BE2C (cell line): Measurements from ENCODE around the gene PRTG.

Source experiments
- DNase-seq: peaks from one replicate; pipeline ENCODE4 v3.0.0-alpha.2; 2020
- H3K27me3 ChIP-seq: fragments of 250-450 bp; sonication (Bioruptor Pico); 2 replicates; pipeline ENCODE4 v1.5.1; 2020; ENCODE audit warnings: mild to moderate bottlenecking
- H3K36me3 ChIP-seq: fragments of 250-450 bp; sonication (Bioruptor Pico); 2 replicates; pipeline ENCODE4 v1.5.1; 2020; ENCODE audit warnings: mild to moderate bottlenecking
- H3K4me1 ChIP-seq: fragments of 250-450 bp; sonication (Bioruptor Pico); 2 replicates; pipeline ENCODE4 v1.5.1; 2020
- H3K4me3 ChIP-seq: 2 replicates; pipeline ENCODE4 v1.5.1; 2011; ENCODE audit warnings: low read depth, low read length
- H3K9me3 ChIP-seq: fragments of 250-450 bp; sonication (Bioruptor Pico); 2 replicates; pipeline ENCODE4 v1.5.1; 2020
- CTCF ChIP-seq: IDR thresholded peaks from 2 replicates; pipeline ENCODE4 v1.5.1; 2012; ENCODE audit warnings: mild to moderate bottlenecking, low read depth, low read length

PRTG gene

GRCh38 chr15:55632434-55632833 lies 110.5 kb downstream of the PRTG start:
- no peak for DNase-seq
- Histone ChIP-seq H3K27me3 (no peaks in the 10 kb centered on the region), H3K4me3 (no peak overlapping the region), H3K9me3 (no peaks in the 10 kb centered on the region), H3K36me3 (peaks cover 20% of the 10 kb centered on the region), H3K4me1 (no peaks in the 10 kb centered on the region)
- no peak for TF ChIP-seq CTCF

DNA sequence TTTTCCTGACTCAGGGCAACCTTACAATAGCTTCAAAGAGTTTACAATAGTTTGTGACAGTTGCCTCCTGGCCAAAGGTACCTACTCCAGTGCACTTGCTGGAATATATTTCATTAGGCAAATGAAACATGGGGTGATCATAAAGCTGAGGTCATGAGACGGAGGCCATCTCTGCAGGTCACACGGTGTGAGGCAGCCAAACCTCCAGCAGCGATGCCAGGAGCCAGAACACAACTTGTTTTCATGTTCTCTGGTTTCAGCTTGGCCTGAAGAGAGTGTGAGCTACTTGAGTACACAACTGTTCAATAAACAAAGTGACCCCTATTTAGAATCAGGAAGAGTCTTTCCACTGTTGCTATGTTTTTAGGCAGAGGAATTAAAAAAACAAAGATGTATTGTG lies 112.1 kb downstream of the PRTG start:
- Histone ChIP-seq H3K36me3 (peaks cover 16% of the 10 kb centered on the region), H3K4me3 (no peak overlapping the region), H3K27me3 (no peaks in the 10 kb centered on the region), H3K9me3 (no peaks in the 10 kb centered on the region), H3K4me1 (no peaks in the 10 kb centered on the region)
- no peak for TF ChIP-seq CTCF
- DNase-seq = no peak

- H3K27me3 ChIP-seq = no peaks in the 10 kb centered on the region
- TF ChIP-seq CTCF = no peak
- no peak for DNase-seq
- H3K9me3 ChIP-seq = no peaks in the 10 kb centered on the region
- peaks cover 23% of the 10 kb centered on the region for H3K36me3 ChIP-seq
- H3K4me1 ChIP-seq = no peaks in the 10 kb centered on the region
- H3K4me3 ChIP-seq = no peak overlapping the region
Measured at GRCh38 chr15:55628369-55628730, 114.6 kb downstream of the PRTG start.

- Histone ChIP-seq H3K27me3 (no peaks in the 10 kb centered on the region), H3K36me3 (peaks cover 23% of the 10 kb centered on the region), H3K9me3 (no peaks in the 10 kb centered on the region), H3K4me3 (no peak overlapping the region), H3K4me1 (no peaks in the 10 kb centered on the region)
- TF ChIP-seq CTCF = peak; percentile 14; the same call in 1 of the 2 replicates
- no peak for DNase-seq
Measured at GRCh38 chr15:55627730-55628368, 115.1 kb downstream of the PRTG start.

DNA sequence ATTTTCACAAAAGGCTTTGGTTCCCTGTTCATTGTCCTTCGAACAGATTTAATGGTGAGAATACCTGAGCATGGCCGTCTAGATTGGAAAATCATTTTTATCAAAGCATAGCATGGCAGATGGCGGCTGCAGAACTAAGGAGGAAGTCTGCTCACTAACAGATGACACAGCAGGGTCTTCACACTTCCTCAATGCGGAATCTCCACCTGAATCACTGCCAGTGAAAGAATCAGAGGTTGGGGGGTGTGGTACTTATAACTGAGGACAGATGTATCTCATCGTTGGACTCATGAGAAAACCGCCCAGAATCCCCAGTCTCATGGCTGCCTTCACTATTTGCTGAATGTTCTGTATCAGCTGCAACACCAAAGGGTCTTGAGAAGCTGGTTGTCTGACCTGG lies 123.2 kb downstream of the PRTG start:
- no peak overlapping the region for H3K4me3 ChIP-seq
- H3K36me3 ChIP-seq = peaks cover 8% of the 10 kb centered on the region
- H3K9me3 ChIP-seq = no peaks in the 10 kb centered on the region
- no peak for DNase-seq
- H3K27me3 ChIP-seq = no peaks in the 10 kb centered on the region
- H3K4me1 ChIP-seq = no peaks in the 10 kb centered on the region
- no peak for TF ChIP-seq CTCF

DNA sequence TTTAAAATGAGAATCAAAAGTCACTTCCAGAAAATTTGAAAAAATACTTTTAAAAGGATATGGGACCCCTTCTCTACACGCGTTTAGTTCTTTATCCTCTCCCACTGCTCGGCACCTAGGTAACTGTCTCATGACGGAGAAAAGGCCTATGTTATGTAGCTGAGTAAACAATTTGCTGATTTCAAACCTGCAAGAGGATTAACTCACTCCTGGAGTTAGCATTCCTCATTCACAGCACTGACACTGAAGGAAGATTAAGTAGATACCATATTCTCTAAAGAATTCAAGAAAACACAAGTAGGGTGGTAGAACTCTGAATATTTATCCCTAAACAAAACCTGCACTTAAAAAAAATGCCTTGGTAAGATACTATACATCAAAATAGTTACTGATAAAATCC lies 124.6 kb downstream of the PRTG start:
- Histone ChIP-seq H3K27me3 (no peaks in the 10 kb centered on the region), H3K4me3 (no peak overlapping the region), H3K36me3 (peaks cover 2% of the 10 kb centered on the region), H3K4me1 (no peaks in the 10 kb centered on the region), H3K9me3 (no peaks in the 10 kb centered on the region)
- no peak for DNase-seq
- TF ChIP-seq CTCF = no peak
